Heart left ventricle (tissue), 13 donors: ENCODE measurements around the gene RNF38.

Experiments
- POLR2A ChIP-seq, 2 donors: fragments of 450-650 bp; IDR thresholded peaks; one replicate each; pipeline ENCODE4 v1.6.1; 2017; ENCODE audit warnings: antibody characterized with exemption in 2 of 2, mild to moderate bottlenecking in 2 of 2, moderate library complexity in 2 of 2
- TF ChIP-seq, protein P1 (sequence below), 12 donors: fragments of 200-600 bp; sonication (generic) in 4 of 12; IDR thresholded peaks; one replicate each; pipeline versions ENCODE4 v1.5.0 to v1.8.0; 2018 to 2022; ENCODE audit warnings: antibody characterized with exemption in 12 of 12, mild to moderate bottlenecking in 5 of 12
- donor health status: ischemic (EF 13 %, LVEDD 7.1; RV severe dilation, severe dysfunction).
- donor health status: DM: no; HTN: yes; CAD: no.
- donor health status: DM: no; HTN: no; CAD: no.
- donor health status: ischemic (EF 25% LVEDD 6.9; RV normal size, moderate dysfunction).
- donor health status: ischemic (EF 25% LVEDD 5.7; RV mildly dilated, moderate dysfunction).
- donor health status: ischemic (EF 35%, LVEDD 5.7; RV mildly dilated, moderate dysfunction).
- donor health status: nonischemic (EF 11% LVEDD 7.7; RV severe dilation, severe dysfunction).
- donor health status: DM: yes; HTN: yes; CAD: no.
- donor health status: PGD.
- donor health status: ischemic (EF 29% LVEDD 5.4; RV normal size, mild dysfunction).
- donor health status: nonischemic (EF 23%, LVEDD 6.1; RV moderate dilation, normal function).

- no peak for TF ChIP-seq POLR2A (IDR thresholded peaks at IDR 0.05)
- TF ChIP-seq, protein P1, sequence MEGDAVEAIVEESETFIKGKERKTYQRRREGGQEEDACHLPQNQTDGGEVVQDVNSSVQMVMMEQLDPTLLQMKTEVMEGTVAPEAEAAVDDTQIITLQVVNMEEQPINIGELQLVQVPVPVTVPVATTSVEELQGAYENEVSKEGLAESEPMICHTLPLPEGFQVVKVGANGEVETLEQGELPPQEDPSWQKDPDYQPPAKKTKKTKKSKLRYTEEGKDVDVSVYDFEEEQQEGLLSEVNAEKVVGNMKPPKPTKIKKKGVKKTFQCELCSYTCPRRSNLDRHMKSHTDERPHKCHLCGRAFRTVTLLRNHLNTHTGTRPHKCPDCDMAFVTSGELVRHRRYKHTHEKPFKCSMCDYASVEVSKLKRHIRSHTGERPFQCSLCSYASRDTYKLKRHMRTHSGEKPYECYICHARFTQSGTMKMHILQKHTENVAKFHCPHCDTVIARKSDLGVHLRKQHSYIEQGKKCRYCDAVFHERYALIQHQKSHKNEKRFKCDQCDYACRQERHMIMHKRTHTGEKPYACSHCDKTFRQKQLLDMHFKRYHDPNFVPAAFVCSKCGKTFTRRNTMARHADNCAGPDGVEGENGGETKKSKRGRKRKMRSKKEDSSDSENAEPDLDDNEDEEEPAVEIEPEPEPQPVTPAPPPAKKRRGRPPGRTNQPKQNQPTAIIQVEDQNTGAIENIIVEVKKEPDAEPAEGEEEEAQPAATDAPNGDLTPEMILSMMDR (IDR thresholded peaks at IDR 0.05), result no peak
These were observed 43.5 kb upstream of the RNF38 start for GRCh38 chr9:36443581-36443980.
